HUES48 (cell line): ENCODE results near the gene HYDIN.
"Not testable (repeated sequence)": the region's sequence is repeated elsewhere in the genome, so short reads cannot be mapped to it uniquely, and the experiment has no call there.

Source experiments
- H3K27ac ChIP-seq: one replicate; pipeline ENCODE4 v1.7.0; 2013; ENCODE audit warnings: low read depth, low read length, inconsistent platforms
- H3K27me3 ChIP-seq: 2 replicates; pipeline ENCODE4 v1.6.1; 2013; ENCODE audit warnings: mild to moderate bottlenecking, low read length; ENCODE audit not compliant: control insufficient read depth, insufficient read depth
- H3K36me3 ChIP-seq: 2 replicates; pipeline ENCODE4 v1.6.1; 2013; ENCODE audit warnings: low read length; ENCODE audit not compliant: control insufficient read depth, insufficient read depth
- H3K4me1 ChIP-seq: 2 replicates; pipeline ENCODE4 v1.6.1; 2013; ENCODE audit warnings: mild to moderate bottlenecking, low read length; ENCODE audit not compliant: control insufficient read depth, insufficient read depth
- H3K4me3 ChIP-seq: 2 replicates; pipeline ENCODE4 v1.5.1; 2013; ENCODE audit warnings: mild to moderate bottlenecking, low read depth, low read length
- H3K9ac ChIP-seq: 2 replicates; pipeline ENCODE4 v1.6.1; 2013; ENCODE audit warnings: mild to moderate bottlenecking, low read depth, low read length, moderate library complexity
- H3K9me3 ChIP-seq: 2 replicates; pipeline ENCODE4 v1.6.1; 2013; ENCODE audit warnings: low read length; ENCODE audit not compliant: control insufficient read depth, insufficient read depth

The HYDIN gene

GRCh38 chr16:70987019-70987715 lies 243.4 kb downstream of the HYDIN start:
- H3K27me3 ChIP-seq, H3K4me3 ChIP-seq, H3K9me3 ChIP-seq, H3K27ac ChIP-seq, H3K9ac ChIP-seq, H3K36me3 ChIP-seq, H3K4me1 ChIP-seq: not testable (repeated sequence)

- not testable (repeated sequence) for H3K4me1 ChIP-seq, H3K9me3 ChIP-seq, H3K27ac ChIP-seq, H3K27me3 ChIP-seq, H3K36me3 ChIP-seq, H3K4me3 ChIP-seq, H3K9ac ChIP-seq
Observed at GRCh38 chr16:70984675-70985074, 245.8 kb downstream of the HYDIN start.

- H3K27me3 ChIP-seq, H3K4me1 ChIP-seq, H3K36me3 ChIP-seq, H3K4me3 ChIP-seq, H3K9ac ChIP-seq, H3K27ac ChIP-seq, H3K9me3 ChIP-seq: not testable (repeated sequence)
Observed at GRCh38 chr16:70968332-70968731, 262.2 kb downstream of the HYDIN start.

- not testable (repeated sequence) for H3K4me3 ChIP-seq, H3K9ac ChIP-seq, H3K36me3 ChIP-seq, H3K4me1 ChIP-seq, H3K27me3 ChIP-seq, H3K9me3 ChIP-seq, H3K27ac ChIP-seq
Observed at GRCh38 chr16:70960169-70960568, 270.4 kb downstream of the HYDIN start.

- not testable (repeated sequence) for H3K4me1 ChIP-seq, H3K9ac ChIP-seq, H3K27ac ChIP-seq, H3K4me3 ChIP-seq, H3K9me3 ChIP-seq, H3K36me3 ChIP-seq, H3K27me3 ChIP-seq
Observed at GRCh38 chr16:70954922-70955321, 275.6 kb downstream of the HYDIN start.

GRCh38 chr16:70953824-70954223 lies 276.7 kb downstream of the HYDIN start:
- H3K9me3 ChIP-seq, H3K9ac ChIP-seq, H3K4me3 ChIP-seq, H3K4me1 ChIP-seq, H3K36me3 ChIP-seq, H3K27me3 ChIP-seq, H3K27ac ChIP-seq: not testable (repeated sequence)

GRCh38 chr16:70943551-70943950 lies 287.0 kb downstream of the HYDIN start:
- H3K9me3 ChIP-seq, H3K36me3 ChIP-seq, H3K27ac ChIP-seq: not testable (repeated sequence)

GRCh38 chr16:70939690-70940359 lies 290.7 kb downstream of the HYDIN start:
- H3K9ac ChIP-seq, H3K4me3 ChIP-seq, H3K36me3 ChIP-seq, H3K27ac ChIP-seq, H3K9me3 ChIP-seq, H3K27me3 ChIP-seq, H3K4me1 ChIP-seq: not testable (repeated sequence)

More at GRCh38 chr16:70943551-70943950, 287.0 kb downstream of the HYDIN start:
- not testable (repeated sequence) for H3K9ac ChIP-seq, H3K27me3 ChIP-seq, H3K4me3 ChIP-seq, H3K4me1 ChIP-seq

GRCh38 chr16:70936781-70937525 lies 293.6 kb downstream of the HYDIN start:
- H3K4me1 ChIP-seq, H3K9ac ChIP-seq, H3K27ac ChIP-seq, H3K9me3 ChIP-seq, H3K4me3 ChIP-seq, H3K36me3 ChIP-seq, H3K27me3 ChIP-seq: not testable (repeated sequence)

GRCh38 chr16:70935325-70935724 lies 295.2 kb downstream of the HYDIN start:
- H3K4me3 ChIP-seq, H3K4me1 ChIP-seq, H3K9me3 ChIP-seq, H3K27me3 ChIP-seq, H3K9ac ChIP-seq, H3K27ac ChIP-seq, H3K36me3 ChIP-seq: not testable (repeated sequence)

GRCh38 chr16:70933746-70934145 lies 296.8 kb downstream of the HYDIN start:
- H3K4me1 ChIP-seq, H3K9me3 ChIP-seq, H3K27ac ChIP-seq, H3K36me3 ChIP-seq, H3K27me3 ChIP-seq, H3K4me3 ChIP-seq, H3K9ac ChIP-seq: not testable (repeated sequence)
